Activated CD4-positive, alpha-beta T cell treated with anti-CD3 and anti-CD28 coated beads for 4 hours (primary cell): Measurements from ENCODE around the gene PAQR4.

ENCODE experiments used
- DNase-seq, 2 donors: peaks; one replicate each; pipeline ENCODE4 v3.0.0-alpha.2; 2020

PAQR4 gene

GRCh38 chr16:2946649-2947048 is 22.5 kb upstream of the PAQR4 start:
- DNase-seq: no peak

- DNase-seq: no peak
These were observed 20.1 kb upstream of the PAQR4 start for GRCh38 chr16:2948807-2949704.

- no peak for DNase-seq
These were observed 19.3 kb upstream of the PAQR4 start for GRCh38 chr16:2949705-2950352.

- no peak for DNase-seq
These were observed 18.8 kb upstream of the PAQR4 start for GRCh38 chr16:2950353-2950724.

- no peak for DNase-seq
These were observed 18.4 kb upstream of the PAQR4 start for GRCh38 chr16:2950773-2951172.

- DNase-seq: no peak
These were observed 16.5 kb upstream of the PAQR4 start for GRCh38 chr16:2952679-2953078.

- DNase-seq: no peak
These were observed 15.2 kb upstream of the PAQR4 start for GRCh38 chr16:2953706-2954627.

GRCh38 chr16:2954656-2955381 is 14.3 kb upstream of the PAQR4 start:
- DNase-seq: no peak

GRCh38 chr16:2955438-2955778 is 13.7 kb upstream of the PAQR4 start:
- DNase-seq: no peak

- no peak for DNase-seq
These were observed 13.2 kb upstream of the PAQR4 start for GRCh38 chr16:2955779-2956578.

- no peak for DNase-seq
These were observed 12.6 kb upstream of the PAQR4 start for GRCh38 chr16:2956579-2956956.

GRCh38 chr16:2959206-2959605 is 9.9 kb upstream of the PAQR4 start:
- DNase-seq: no peak

GRCh38 chr16:2960183-2961010 is 8.8 kb upstream of the PAQR4 start:
- DNase-seq: no peak

- no peak for DNase-seq
These were observed 6.6 kb upstream of the PAQR4 start for GRCh38 chr16:2962334-2963073.

- DNase-seq: peak; percentile 52 to 73
These were observed 6.0 kb upstream of the PAQR4 start for GRCh38 chr16:2963074-2963722.

- DNase-seq: peak; percentile 52 to 56
These were observed 5.2 kb upstream of the PAQR4 start, which contains the start of gene KREMEN2 for GRCh38 chr16:2963723-2964474. Gene KREMEN2 (plus strand): TSS chr16:2964275. CDS start chr16:2964521, 246 bp downstream.

- peak; percentile 41 to 51 for DNase-seq
These were observed 4.4 kb upstream of the PAQR4 start for GRCh38 chr16:2964475-2965336.
